Measurements from ENCODE around the gene SHC4.

DNA sequence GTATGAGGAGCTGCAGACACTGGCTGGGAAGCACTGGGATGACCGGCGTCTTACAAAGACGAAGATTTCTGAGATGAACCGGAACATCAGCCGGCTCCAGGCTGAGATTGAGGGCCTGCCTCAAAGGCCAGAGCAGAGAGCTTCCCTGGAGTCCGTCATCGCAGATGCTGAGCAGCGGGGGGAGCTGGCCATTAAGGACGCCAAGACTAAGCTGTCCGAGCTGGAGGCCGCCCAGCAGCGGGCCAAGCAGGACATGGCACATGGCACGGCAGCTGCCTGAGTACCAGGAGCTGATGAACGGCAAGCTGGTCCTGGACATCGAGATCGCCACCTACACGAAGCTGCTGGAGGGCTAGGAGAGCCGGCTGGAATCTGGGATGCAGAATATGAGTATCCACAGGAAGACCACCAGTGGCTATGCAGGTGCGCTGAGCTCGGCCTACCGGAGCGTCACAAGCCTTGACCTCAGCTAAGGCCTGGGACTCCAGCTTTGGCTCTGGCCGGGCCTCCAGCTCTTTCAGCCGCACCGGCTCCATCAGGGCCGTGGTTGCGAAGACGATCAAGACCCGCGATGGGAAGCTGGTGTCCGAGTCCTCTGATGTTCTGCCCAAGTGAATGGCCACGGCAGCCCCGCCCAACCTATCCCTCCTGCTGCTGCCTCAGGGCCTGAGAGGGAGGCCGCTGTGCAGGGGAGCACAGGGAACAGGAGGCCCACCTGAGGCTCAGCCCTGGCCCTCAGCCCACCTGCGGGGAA is 9.2 kb upstream of the SHC4 start:
- TF ChIP-seq, protein P1, sequence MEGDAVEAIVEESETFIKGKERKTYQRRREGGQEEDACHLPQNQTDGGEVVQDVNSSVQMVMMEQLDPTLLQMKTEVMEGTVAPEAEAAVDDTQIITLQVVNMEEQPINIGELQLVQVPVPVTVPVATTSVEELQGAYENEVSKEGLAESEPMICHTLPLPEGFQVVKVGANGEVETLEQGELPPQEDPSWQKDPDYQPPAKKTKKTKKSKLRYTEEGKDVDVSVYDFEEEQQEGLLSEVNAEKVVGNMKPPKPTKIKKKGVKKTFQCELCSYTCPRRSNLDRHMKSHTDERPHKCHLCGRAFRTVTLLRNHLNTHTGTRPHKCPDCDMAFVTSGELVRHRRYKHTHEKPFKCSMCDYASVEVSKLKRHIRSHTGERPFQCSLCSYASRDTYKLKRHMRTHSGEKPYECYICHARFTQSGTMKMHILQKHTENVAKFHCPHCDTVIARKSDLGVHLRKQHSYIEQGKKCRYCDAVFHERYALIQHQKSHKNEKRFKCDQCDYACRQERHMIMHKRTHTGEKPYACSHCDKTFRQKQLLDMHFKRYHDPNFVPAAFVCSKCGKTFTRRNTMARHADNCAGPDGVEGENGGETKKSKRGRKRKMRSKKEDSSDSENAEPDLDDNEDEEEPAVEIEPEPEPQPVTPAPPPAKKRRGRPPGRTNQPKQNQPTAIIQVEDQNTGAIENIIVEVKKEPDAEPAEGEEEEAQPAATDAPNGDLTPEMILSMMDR (IDR thresholded peaks at IDR 0.05 in 2 of 3, conservative IDR thresholded peaks at IDR 0.05 in 1 of 3; ENCODE audit: insufficient read depth in 2 of 3, low read depth in 1 of 3, low read length in 3 of 3) = no peak
- TF ChIP-seq PHF8 (IDR thresholded peaks at IDR 0.05; ENCODE audit: borderline replicate concordance, low read length) (no peak), ADNP (tag; IDR thresholded peaks at IDR 0.05) (no peak), RCOR1 (IDR thresholded peaks at IDR 0.05; ENCODE audit: borderline replicate concordance in 1 of 2, low read depth in 2 of 2, low read length in 2 of 2) (no peak), NCOR1 (IDR thresholded peaks at IDR 0.05) (no peak)
- TF ChIP-seq, protein P2, sequence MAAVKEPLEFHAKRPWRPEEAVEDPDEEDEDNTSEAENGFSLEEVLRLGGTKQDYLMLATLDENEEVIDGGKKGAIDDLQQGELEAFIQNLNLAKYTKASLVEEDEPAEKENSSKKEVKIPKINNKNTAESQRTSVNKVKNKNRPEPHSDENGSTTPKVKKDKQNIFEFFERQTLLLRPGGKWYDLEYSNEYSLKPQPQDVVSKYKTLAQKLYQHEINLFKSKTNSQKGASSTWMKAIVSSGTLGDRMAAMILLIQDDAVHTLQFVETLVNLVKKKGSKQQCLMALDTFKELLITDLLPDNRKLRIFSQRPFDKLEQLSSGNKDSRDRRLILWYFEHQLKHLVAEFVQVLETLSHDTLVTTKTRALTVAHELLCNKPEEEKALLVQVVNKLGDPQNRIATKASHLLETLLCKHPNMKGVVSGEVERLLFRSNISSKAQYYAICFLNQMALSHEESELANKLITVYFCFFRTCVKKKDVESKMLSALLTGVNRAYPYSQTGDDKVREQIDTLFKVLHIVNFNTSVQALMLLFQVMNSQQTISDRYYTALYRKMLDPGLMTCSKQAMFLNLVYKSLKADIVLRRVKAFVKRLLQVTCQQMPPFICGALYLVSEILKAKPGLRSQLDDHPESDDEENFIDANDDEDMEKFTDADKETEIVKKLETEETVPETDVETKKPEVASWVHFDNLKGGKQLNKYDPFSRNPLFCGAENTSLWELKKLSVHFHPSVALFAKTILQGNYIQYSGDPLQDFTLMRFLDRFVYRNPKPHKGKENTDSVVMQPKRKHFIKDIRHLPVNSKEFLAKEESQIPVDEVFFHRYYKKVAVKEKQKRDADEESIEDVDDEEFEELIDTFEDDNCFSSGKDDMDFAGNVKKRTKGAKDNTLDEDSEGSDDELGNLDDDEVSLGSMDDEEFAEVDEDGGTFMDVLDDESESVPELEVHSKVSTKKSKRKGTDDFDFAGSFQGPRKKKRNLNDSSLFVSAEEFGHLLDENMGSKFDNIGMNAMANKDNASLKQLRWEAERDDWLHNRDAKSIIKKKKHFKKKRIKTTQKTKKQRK (IDR thresholded peaks at IDR 0.05; ENCODE audit: borderline replicate concordance, low read depth, low read length) = no peak

Measured in K562 (cell line).